NCI-H748 treated with DMSO at 0.1 percent for 48 hours (cell line): ENCODE data around the gene SIMC1.
"Not testable (repeated sequence)": the region's sequence is repeated elsewhere in the genome, so short reads cannot be mapped to it uniquely, and the experiment has no call there.

ENCODE experiments used
- DNase-seq: peaks from one replicate; lab custom pipeline; 2025; lab: John Stamatoyannopoulos, UW

SIMC1 gene

DNA sequence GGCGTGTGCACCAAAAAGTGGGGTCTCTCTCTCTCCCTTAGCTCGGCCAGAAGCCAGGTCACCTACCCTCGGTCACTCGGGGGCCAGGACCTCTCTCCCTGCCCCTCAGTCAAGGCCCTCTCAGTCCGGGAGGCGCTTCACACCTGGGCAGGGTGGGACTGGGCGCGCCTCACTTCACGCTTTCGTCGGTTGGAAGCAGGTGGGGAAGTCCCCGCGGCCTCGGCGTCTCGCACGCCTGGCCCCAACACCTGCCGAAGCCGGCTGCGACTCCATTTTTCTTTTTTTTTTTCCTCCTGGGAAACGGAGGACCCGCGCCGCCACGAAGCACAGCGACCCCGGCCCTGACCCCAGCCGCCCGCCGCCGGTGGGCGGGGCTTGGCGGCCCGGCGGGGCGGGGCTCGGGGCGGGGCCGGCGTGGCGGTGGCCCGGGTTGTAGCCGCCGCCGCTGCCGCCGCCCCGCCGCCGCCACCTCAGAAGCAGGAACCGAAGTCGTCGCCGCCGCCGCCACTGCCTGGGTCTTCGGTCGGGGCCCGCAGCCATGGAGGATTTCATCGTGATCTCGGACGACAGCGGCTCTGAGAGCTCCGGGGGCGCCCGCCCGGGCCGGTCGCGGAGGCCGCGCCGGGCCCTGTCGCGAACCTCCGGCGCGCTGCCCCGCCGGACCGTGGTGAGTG is at the start of gene SIMC1:
TSS of gene SIMC1 (plus strand) at position 454 of the 674 bp plus-strand sequence. CDS start at position 539, 85 bp downstream.
- DNase-seq, result peak; percentile 20

DNA sequence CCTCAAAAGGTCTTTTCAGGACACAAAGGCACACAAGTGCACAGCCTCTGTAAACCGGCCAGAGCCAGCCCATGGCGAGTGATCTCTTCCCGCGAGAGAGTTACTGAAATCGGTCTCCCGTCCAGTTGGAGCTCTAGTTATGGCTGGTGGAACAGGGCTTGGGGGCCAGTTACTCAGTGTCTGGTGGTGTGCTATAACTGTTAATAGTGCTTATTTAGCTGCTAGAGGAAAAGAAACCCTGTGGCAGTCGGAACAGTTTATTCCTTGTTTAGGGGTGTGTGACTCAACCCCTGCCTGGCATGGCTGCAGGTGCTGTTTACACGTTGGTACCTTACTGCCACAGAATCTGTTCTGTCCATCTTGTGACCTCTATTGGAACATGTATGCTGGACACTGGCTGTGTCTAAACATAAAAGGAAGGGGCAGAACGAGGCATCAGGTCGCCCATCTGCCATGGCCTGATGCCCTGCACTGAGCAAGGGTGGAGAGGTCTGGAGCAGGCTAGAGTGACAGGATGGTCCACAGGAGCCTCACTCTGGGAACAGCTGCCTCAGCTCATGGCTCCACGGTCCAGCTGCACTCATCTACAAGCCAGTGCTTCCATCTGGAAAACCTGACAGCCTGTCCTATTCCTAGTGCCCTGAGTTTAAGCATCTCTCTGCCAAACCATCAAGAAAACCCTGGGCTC is 49.6 kb upstream of the SIMC1 start:
- no peak for DNase-seq

DNA sequence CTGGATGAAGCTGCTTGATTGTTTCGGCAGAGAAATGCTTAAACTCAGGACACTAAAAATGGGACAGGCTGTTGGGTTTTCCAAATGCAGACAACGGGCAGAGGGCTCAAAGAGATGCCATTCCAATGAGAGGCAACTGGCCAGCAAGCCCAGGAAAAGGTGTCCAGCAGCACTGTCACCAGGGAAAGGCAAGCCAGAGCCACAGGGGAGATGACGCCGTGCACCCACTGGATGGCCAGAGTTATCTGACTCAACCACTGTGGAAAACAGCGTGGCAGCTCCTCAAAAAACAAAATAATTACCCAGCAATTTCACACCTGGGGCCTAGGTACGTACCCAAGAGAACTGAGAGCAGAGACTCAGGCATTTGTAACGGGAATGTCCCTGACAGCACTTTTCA is 48.4 kb upstream of the SIMC1 start:
- DNase-seq, result no peak

DNA sequence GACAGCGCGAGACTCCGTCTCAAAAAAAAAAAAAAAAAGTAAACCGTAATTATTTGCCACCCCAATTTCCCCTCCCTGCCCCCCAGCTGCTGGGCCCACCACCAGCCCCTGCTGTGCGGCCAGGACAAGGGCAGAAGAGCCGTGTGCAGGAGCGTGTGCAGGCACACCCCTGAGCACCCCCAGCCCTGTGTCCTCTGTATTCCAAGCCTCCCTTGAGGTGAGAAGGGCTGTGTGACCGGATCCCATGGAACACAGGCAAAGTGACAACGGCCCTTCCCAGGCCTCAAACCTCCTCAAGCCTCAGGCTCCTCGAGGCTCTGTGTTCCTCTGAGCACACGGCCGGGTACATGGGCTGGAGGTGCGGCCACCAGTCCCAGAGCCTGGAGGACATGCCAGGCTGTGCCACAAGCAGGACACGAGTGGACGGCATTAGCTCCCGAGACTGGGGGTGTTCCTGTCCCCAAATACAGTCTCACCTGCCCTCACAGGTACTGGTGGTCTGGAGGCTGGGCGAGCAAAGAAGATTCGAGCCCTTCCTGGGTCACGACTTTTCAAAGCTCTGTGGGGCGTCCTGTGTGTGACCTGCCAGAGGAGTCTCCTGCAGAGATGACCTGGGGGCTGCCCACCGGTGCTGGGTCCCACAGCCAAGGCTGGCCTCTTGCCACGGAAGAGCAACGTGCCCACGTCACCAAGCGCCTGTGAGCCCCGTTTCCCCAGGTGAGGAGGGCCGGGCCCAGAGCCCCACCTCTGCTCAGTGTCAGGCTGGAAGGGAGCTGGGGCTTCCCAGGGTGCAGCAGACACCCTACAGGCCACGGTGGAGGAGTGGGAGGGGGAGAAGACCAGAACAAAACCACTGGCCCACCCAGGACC is 47.1 kb upstream of the SIMC1 start:
- DNase-seq, result no peak

- no peak for DNase-seq
Measured at GRCh38 chr5:176192094-176192721, 46.0 kb upstream of the SIMC1 start.

DNA sequence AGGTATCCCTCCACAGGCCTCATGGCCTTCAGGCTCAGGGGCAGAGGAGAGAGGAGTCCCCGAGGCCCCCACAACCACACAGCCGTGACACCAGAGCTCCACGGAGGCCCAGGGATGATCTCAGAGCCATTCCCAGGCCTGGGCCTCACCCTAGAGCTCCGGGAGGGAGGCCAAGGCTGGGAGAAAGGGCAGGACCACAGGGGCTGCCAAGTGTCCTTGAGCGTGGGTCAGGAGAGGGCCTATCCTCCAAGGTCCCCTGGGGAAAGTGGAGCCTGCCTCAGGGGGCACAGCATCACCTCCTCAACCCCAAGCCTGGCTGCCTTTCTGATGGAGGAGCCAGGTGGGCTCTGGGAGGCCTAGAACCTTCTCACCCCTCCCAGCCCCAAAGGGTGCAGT is 45.5 kb upstream of the SIMC1 start:
- DNase-seq, result not testable (repeated sequence)

- not testable (repeated sequence) for DNase-seq
Measured at GRCh38 chr5:176193636-176194035, 44.6 kb upstream of the SIMC1 start.

GRCh38 chr5:176194238-176195083 is 43.8 kb upstream of the SIMC1 start:
- not testable (repeated sequence) for DNase-seq

DNA sequence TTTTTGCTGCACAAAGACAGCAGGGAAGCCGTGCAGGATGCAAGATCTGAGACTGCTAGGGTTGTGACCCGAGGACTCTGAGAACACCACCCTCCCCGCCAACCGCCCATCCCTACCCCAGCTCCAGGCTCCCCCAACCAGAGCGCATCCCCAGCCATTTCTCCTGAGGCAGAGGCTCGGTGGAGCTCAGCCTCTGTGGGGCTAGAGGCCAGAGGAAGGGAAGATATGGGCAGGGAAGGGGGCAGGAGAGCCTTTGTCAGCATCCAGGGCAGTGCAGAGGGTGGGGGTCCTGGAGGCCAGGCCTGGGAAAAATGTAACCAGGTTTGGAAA is 43.2 kb upstream of the SIMC1 start:
- DNase-seq, result not testable (repeated sequence)

DNA sequence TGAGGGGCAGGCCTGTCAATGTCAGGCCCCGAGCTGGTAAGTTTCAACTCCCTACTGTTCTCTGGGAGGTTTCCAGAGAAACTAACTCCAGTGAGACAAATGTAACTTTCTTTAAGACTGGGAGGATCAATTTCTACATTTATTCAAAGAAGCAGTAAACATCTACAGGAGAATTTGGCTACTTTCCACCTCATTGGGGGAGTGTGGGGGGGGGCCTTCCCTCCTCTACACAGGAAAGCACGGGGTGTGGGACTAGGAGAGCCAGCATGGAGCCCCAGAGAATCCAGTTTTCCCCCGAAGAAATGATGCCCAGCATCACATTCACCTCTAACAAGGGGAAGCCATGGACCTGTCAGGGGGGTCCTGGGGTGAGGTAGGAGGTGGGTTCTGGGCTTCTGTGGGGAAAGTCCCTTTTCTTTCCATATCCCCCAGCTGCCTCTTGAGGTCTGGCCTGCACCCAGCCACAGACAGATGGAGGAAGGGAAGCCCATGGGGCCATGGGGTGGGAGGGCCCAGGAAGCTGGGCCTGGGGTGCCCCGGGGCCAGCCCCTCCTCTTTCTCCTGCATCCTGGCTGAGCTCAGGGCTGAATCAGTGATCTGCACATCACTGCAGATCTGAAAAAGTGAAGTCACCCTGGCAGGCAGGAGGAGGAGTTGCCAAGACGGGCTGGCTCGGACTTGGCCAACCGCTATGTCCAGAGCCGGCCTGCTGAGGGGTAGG is 42.6 kb upstream of the SIMC1 start:
- not testable (repeated sequence) for DNase-seq

DNA sequence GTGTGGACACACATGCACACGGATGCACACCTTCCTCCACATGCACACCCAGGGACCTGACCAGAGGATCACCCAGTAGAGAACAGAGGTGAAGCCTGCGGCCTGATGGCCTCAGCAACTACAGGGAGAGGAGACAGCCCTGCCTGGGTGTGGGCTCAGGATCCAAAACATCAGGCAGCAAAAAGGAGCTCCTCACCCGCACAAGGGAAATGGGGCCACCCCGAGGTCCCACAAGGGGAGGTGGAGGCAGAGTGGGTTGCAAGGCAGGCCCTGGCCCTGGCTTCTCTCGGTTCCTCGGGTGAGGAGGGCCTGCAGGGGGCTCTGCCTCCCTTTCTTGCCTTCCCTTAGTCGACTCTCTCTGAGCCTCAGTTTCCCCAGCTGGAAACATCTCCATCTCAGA is 41.4 kb upstream of the SIMC1 start:
- DNase-seq, result not testable (repeated sequence)

DNA sequence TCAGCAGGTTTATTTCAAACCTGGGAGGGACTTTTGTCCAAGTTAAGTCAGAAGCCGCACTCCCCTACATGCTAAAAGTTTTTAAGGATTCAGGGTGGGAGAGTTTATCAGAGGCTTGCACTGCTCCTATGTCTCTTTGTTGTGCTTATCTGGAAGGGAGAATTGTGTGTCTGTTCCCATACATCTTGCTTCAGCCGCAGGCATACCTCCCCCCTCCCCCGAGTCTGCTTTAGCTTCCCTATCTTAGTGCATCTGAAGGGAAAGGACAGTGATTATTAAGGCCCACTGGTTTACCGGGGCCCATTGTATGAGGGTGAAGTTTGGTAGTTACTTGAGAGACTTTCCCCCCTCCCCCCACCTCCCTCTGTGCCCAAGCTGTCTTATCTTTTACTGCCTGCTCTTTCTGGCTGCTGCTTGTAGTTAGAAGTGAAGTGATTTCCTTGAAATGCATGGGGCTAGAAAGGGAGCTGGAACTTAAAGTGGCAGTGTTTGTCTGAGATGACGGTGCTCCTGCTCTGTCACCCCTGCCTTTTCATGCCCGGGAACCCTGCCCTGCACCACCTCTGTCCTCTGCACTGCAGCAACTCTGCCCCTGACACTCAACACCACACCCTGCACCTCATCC is 40.9 kb upstream of the SIMC1 start:
- DNase-seq, result not testable (repeated sequence)

GRCh38 chr5:176198299-176198698 is 39.9 kb upstream of the SIMC1 start:
- not testable (repeated sequence) for DNase-seq

DNA sequence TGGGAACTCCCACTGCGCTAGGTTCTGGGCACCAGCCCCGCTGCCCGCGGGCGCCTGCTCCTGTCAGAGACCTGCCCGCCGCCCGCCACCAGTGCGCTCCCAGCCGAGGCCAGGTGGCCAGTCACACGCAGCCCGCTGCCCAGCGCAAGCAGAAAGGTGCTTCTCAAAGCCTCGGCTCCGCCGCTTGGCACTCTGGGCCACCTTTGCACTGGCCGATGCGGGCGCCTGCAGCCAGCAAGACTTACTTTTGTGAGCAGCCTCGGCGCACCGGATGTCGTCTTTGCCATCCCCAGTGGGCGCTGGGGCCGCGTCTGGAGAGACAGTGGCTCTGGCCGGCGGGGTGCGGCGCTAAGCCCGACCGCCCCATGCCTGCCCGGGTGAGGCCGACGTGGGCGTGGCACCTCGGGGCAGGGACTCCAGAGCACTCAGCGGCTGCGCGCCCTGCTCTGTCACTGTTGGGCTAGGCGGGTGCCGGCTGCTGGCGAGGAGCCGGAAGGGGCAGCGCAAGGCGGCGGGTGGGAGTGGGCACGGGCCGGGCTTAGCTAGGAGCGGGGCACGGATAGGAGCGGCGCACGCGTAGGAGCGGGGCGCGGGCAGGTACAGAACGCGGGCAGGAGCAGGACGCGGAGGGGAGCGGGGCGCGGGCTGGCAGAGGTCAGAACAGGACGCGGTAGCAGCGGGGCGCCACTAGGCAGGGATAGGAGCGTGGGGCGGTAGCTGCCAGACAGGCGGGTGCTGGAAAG is 39.1 kb upstream of the SIMC1 start:
- not testable (repeated sequence) for DNase-seq

DNA sequence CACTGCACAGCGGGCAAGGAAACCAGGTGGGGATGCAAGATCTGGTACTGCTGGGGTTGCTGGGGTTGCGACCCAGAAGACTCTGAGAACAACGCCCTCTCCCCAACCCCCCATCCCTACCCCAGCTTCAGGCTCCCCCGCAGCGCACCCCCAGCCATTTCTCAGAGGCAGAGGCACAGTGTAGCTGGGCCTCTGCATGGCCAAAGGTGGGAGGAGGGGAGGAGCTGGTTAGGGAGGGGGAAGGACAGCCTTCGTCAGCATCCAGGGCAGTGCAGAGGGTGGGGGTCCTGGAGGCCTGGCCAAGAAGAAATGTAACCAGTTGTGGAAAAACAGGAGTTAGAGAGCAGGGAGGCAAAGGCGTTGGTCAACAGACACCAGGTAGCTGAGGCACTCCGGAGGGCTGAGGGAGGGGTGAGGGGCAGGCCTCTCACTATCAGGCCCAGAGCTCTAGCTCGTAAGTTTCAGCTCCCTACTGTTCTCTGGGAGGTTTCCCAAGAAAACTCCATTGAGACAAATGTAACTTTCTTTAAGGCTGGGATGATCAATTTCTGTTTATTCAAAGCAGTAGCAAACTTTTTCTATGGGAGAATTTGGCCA is 38.3 kb upstream of the SIMC1 start:
- not testable (repeated sequence) for DNase-seq

GRCh38 chr5:176201811-176202210 is 36.4 kb upstream of the SIMC1 start:
- DNase-seq, result no peak

- no peak for DNase-seq
Measured at GRCh38 chr5:176203086-176203485, 35.1 kb upstream of the SIMC1 start.

DNA sequence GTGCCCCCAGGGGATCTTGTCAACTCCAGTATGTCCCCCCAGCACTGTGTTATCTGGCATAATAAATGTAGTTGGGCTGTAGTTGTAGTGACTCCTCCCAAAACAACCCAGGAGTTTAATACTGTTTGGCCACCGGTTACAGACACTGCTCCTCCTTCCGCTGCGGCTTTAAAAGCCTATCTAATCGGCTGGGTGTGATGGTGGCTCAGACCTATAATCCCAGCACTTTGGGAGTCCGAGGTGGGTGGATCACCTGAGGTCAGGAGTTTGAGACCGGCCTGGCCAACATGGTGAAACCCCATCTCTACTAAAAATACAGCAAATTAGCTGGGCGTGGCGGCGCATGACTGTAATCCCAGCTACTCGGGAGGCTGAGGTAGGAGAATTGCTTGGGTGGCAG is 34.7 kb upstream of the SIMC1 start:
- not testable (repeated sequence) for DNase-seq

DNA sequence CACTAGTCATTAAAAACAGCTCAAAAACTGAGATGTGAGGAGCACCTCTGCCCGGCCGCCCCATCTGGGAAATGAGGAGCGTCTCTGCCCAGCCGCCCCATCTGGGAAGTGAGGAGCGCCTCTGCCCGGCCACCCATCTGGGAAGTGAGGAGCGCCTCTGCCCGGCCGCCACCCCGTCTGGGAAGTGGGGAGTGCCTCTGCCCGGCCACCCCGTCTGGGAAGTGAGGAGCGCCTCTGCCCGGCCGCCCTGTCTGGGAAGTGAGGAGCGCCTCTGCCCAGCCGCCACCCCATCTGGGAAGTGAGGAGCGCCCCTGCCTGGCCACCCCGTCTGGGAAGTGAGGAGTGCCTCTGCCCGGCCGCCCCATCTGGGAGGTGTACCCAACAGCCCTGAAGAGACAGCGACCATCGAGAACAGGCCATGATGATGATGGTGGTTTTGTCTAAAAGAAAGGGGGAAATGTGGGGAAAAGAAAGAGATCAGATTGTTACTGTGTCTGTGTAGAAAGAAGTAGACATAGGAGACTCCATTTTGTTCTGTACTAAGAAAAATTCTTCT is 23.7 kb upstream of the SIMC1 start:
- not testable (repeated sequence) for DNase-seq
